T-cell (primary cell): ENCODE measurements around the gene RUNX1. TPM values are rescaled to one million over a fixed set of nuclear protein-coding genes. Genes with fewer than 3 reads are reported as not detected.
A peak's percentile ranks its signal among the peaks of the same experiment; 100 is the strongest.

Experiments
- ATAC-seq, 4 experiments: fragments of 200-7000 bp in 3 of 4; fragments of 150-1000 bp in 1 of 4; cut with Tn5 transposase; replicated peaks in 1 of 4; 1 replicate in 3 of 4; 2 replicates in 1 of 4; pipeline ENCODE4 v1.10.0; 2021; ENCODE audit warnings: moderate library complexity in 3 of 4, mild to moderate bottlenecking in 2 of 4, moderate number of reproducible peaks in 1 of 4
- CTCF ChIA-PET, 2 donors: fragments of 300-600 bp; sonication (Branson Sonifier 250); formaldehyde crosslinking; loops; one replicate each; lab custom pipeline; 2022; ENCODE audit warnings: antibody characterized with exemption in 2 of 2; lab: Charles Lee
- POLR2A ChIA-PET, 2 donors: fragments of 300-600 bp; sonication (Branson Sonifier 250); formaldehyde crosslinking; loops; one replicate each; lab custom pipeline; 2022; ENCODE audit warnings: antibody characterized with exemption in 2 of 2; lab: Charles Lee
- DNase-seq, 35 experiments: peaks; one replicate each; pipeline versions ENCODE4 v3.0.0 to v3.0.0-alpha.2; 2013 to 2023
- H3K27ac ChIP-seq: one replicate; pipeline ENCODE4 v1.5.1; 2013; ENCODE audit warnings: low read length
- H3K27me3 ChIP-seq, 2 experiments: replicated peaks in 1 of 2; 1 replicate in 1 of 2; 2 replicates in 1 of 2; pipeline versions ENCODE4 v1.6.1 to v1.7.0; 2013; ENCODE audit warnings: low read length in 1 of 2, mixed read lengths in 1 of 2; ENCODE audit not compliant: control insufficient read depth in 2 of 2, insufficient read depth in 2 of 2; ENCODE audit errors: extremely low read depth in 1 of 2
- H3K36me3 ChIP-seq, 2 donors: 1 replicate in 1 of 2; 2 replicates in 1 of 2; pipeline versions ENCODE4 v1.6.1 to v1.7.0; 2013; ENCODE audit warnings: low read length in 1 of 2; ENCODE audit not compliant: control insufficient read depth in 2 of 2, insufficient read depth in 1 of 2; ENCODE audit errors: extremely low read depth in 1 of 2
- H3K4me1 ChIP-seq, 2 experiments: 1 replicate in 1 of 2; 2 replicates in 1 of 2; pipeline versions ENCODE4 v1.6.1 to v1.7.0; 2013; ENCODE audit warnings: low read length in 2 of 2, mixed read lengths in 1 of 2; ENCODE audit not compliant: insufficient read depth in 2 of 2, control insufficient read depth in 1 of 2; ENCODE audit errors: extremely low read depth in 1 of 2
- H3K4me3 ChIP-seq, 2 donors: 1 replicate in 1 of 2; 2 replicates in 1 of 2; pipeline versions ENCODE4 v1.5.1 to v1.7.0; 2013; ENCODE audit warnings: mild to moderate bottlenecking in 2 of 2, low read length in 1 of 2, moderate library complexity in 1 of 2; ENCODE audit not compliant: control insufficient read depth in 1 of 2; ENCODE audit errors: extremely low read depth in 1 of 2
- H3K9me3 ChIP-seq: 2 replicates; pipeline ENCODE4 v1.7.0; 2013
- H3K27ac Mint-ChIP-seq, 2 donors: one replicate each; pipeline ENCODE4 v1.8.0; 2020 to 2021; ENCODE audit warnings: mild to moderate bottlenecking in 2 of 2, mixed read lengths in 2 of 2
- H3K27me3 Mint-ChIP-seq, 2 donors: one replicate each; pipeline ENCODE4 v1.8.0; 2021 to 2022; ENCODE audit warnings: mixed read lengths in 2 of 2
- H3K36me3 Mint-ChIP-seq: one replicate; pipeline ENCODE4 v1.8.0; 2021; ENCODE audit warnings: mixed read lengths
- H3K4me1 Mint-ChIP-seq, 3 donors: one replicate each; pipeline ENCODE4 v1.8.0; 2020 to 2022; ENCODE audit warnings: mixed read lengths in 3 of 3, mild to moderate bottlenecking in 1 of 3
- H3K4me3 Mint-ChIP-seq, 3 donors: one replicate each; pipeline ENCODE4 v1.8.0; 2020 to 2022; ENCODE audit warnings: mild to moderate bottlenecking in 3 of 3, mixed read lengths in 3 of 3, moderate library complexity in 3 of 3
- H3K9me3 Mint-ChIP-seq, 3 donors: one replicate each; pipeline ENCODE4 v1.8.0; 2020 to 2022; ENCODE audit warnings: mixed read lengths in 3 of 3
- WGBS: methylation state at CpG from one replicate; pipeline ENCODE4 v1.1.5; 2013; ENCODE audit warnings: missing lambda C conversion rate; ENCODE audit not compliant: insufficient coverage; 5-methylcytosine and 5-hydroxymethylcytosine counted together
- total RNA-seq, 35 experiments: library from RNA in 6 of 35; stranded (reverse) in 6 of 35; fragments of 120-200 nt in 1 of 35; gene quantifications; one replicate each; pipeline versions ENCODE4 v1.2.1 to v1.2.4 and lab custom pipeline; 2013 to 2026

RUNX1 gene
- total RNA-seq, 5 donors from 2014 or later (not counting 1 experiment from before 2014, with no cell fraction given) = 87.0 to 117 (median 104) TPM

GRCh38 chr21:34971656-34972055 is 77.4 kb downstream of the RUNX1 start:
- Histone ChIP-seq H3K4me3 (no peak overlapping the region), H3K27me3 (no peaks in the 10 kb centered on the region), H3K4me1 (peaks cover 60 to 79% of the 10 kb centered on the region in 2 experiments), H3K36me3 (peaks cover 0 to 14% of the 10 kb centered on the region in 2 donors), H3K27ac (no peak overlapping the region), H3K9me3 (no peaks in the 10 kb centered on the region)
- WGBS = no CpG with 5 or more reads among the region's 1 CpG
- Mint-ChIP-seq H3K36me3 (peaks cover 27% of the 10 kb centered on the region), H3K9me3 (no peaks in the 10 kb centered on the region), H3K27me3 (no peaks in the 10 kb centered on the region), H3K4me1 (peaks cover 94 to 97% (median 96%) of the 10 kb centered on the region in 3 donors), H3K4me3 (no peak overlapping the region), H3K27ac (peak overlapping the region; percentile 19 to 35)
- ChIA-PET POLR2A (interaction anchor here in 1 of 2 donors (0.7 kb wide), 1 partner anchor 119 kb away, joined by 3 read pairs; no protein-coding TSS in a partner anchor), CTCF (interaction anchor here in 1 of 2 donors (1.1 kb wide), 1 partner anchor 79 kb away, joined by 5 read pairs; no protein-coding TSS in a partner anchor)
- ATAC-seq = no peak
- no peak for DNase-seq

- POLR2A ChIA-PET = no interaction called here
- no peaks in the 10 kb centered on the region for H3K27me3 ChIP-seq
- Mint-ChIP-seq H3K9me3 (no peaks in the 10 kb centered on the region), H3K4me1 (peaks cover 94 to 97% (median 96%) of the 10 kb centered on the region in 3 donors), H3K27me3 (no peaks in the 10 kb centered on the region), H3K36me3 (peaks cover 29% of the 10 kb centered on the region), H3K4me3 (peak overlapping the region in 1 of 3 donors; percentile 75), H3K27ac (peak overlapping the region; percentile 91 to 95)
- no peak for DNase-seq
- peaks cover 0 to 18% of the 10 kb centered on the region in 2 donors for H3K36me3 ChIP-seq
- no peak overlapping the region for H3K27ac ChIP-seq
- H3K9me3 ChIP-seq = no peaks in the 10 kb centered on the region
- WGBS = no CpG with 5 or more reads among the region's 4 CpGs
- H3K4me3 ChIP-seq = no peak overlapping the region
- peaks cover 63 to 69% of the 10 kb centered on the region in 2 experiments for H3K4me1 ChIP-seq
- CTCF ChIA-PET = no interaction called here
- no peak for ATAC-seq
Observed at GRCh38 chr21:34970566-34970965, 78.5 kb downstream of the RUNX1 start.

- Mint-ChIP-seq H3K27ac (peak overlapping the region; percentile 91 to 95), H3K4me3 (peak overlapping the region in 1 of 3 donors; percentile 75), H3K27me3 (no peaks in the 10 kb centered on the region), H3K9me3 (no peaks in the 10 kb centered on the region), H3K4me1 (peaks cover 94 to 97% (median 96%) of the 10 kb centered on the region in 3 donors), H3K36me3 (peaks cover 30% of the 10 kb centered on the region)
- CTCF ChIA-PET = no interaction called here
- Histone ChIP-seq H3K4me3 (no peak overlapping the region), H3K27me3 (no peaks in the 10 kb centered on the region), H3K27ac (no peak overlapping the region), H3K4me1 (peaks cover 62 to 65% of the 10 kb centered on the region in 2 experiments), H3K36me3 (peaks cover 0 to 18% of the 10 kb centered on the region in 2 donors), H3K9me3 (no peaks in the 10 kb centered on the region)
- POLR2A ChIA-PET = interaction anchor here in 1 of 2 donors (0.6 kb wide), 1 partner anchor 42 kb away, joined by 6 read pairs; no protein-coding TSS in a partner anchor
- ATAC-seq = no peak
- DNase-seq = no peak
- no CpG with 5 or more reads among the region's 2 CpGs for WGBS
Observed at GRCh38 chr21:34970167-34970500, 79.0 kb downstream of the RUNX1 start.

DNA sequence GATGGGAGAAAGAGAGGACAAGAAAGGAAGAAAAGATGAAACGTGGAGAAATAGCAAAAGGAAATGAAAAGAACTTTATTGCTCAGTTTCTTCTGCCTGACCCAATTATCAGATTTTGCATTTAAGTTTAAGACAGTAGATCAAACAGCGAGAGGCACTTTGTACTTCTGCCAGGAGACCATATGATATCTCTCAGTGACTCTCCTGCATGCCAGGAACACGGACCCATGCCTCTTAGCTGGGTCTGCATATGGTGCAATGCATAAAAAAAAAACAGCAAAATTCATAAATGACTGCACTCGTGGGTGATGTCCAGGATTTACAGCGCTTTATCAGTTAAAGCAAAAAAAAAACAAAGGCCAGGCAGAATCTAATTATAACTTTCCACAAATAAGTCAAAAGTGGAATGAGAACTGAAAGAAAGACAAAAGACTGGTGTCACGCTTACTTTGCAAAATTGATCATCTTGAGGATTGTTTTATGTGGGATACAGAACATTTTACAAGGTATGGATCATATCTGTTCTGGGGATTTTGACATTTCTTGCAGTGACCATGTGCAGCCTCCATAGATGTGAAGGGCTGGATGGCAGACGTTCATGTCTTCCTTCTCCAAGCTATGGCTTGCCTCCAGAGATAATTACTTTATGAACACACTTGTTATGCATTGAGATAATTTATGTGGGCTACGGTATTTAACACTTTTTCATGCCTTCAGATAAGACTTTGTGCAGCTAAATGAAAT is 79.5 kb downstream of the RUNX1 start:
- peaks cover 94 to 97% (median 96%) of the 10 kb centered on the region in 3 donors for H3K4me1 Mint-ChIP-seq
- H3K9me3 ChIP-seq = no peaks in the 10 kb centered on the region
- H3K4me1 ChIP-seq = peaks cover 64% of the 10 kb centered on the region in 2 experiments
- 38% methylated on average over 2 of the region's 8 CpGs for WGBS
- POLR2A ChIA-PET = interaction anchor here in 1 of 2 donors (0.6 kb wide), 2 partner anchors 41 to 914 kb away, joined by 6 read pairs; no protein-coding TSS in a partner anchor
- no peak overlapping the region for H3K4me3 ChIP-seq
- H3K4me3 Mint-ChIP-seq = peak overlapping the region; percentile 60 to 75 (median 70)
- H3K36me3 Mint-ChIP-seq = peaks cover 35% of the 10 kb centered on the region
- peaks cover 0 to 18% of the 10 kb centered on the region in 2 donors for H3K36me3 ChIP-seq
- peak overlapping the region; percentile 91 to 95 for H3K27ac Mint-ChIP-seq
- CTCF ChIA-PET = no interaction called here
- H3K27me3 ChIP-seq = no peaks in the 10 kb centered on the region
- ATAC-seq (peak in 1 of 4 experiments; percentile 26), DNase-seq (no peak)
- H3K9me3 Mint-ChIP-seq = no peaks in the 10 kb centered on the region
- peak overlapping the region; percentile 11 for H3K27ac ChIP-seq
- no peaks in the 10 kb centered on the region for H3K27me3 Mint-ChIP-seq

- Mint-ChIP-seq H3K27ac (peak overlapping the region; percentile 91 to 95), H3K4me1 (peaks cover 93 to 96% (median 94%) of the 10 kb centered on the region in 3 donors), H3K4me3 (peak overlapping the region; percentile 60 to 75 (median 70)), H3K9me3 (no peaks in the 10 kb centered on the region), H3K27me3 (no peaks in the 10 kb centered on the region), H3K36me3 (peaks cover 38% of the 10 kb centered on the region)
- peaks cover 0 to 18% of the 10 kb centered on the region in 2 donors for H3K36me3 ChIP-seq
- ATAC-seq (peak; percentile 35 to 69 (median 58)), DNase-seq (peak in 2 of 35 experiments; percentile 12 to 40)
- CTCF ChIA-PET = interaction anchor here (0.9 to 1.6 kb wide), 2 partner anchors 9 to 22 kb away, joined by 3 to 4 read pairs; no protein-coding TSS in a partner anchor
- H3K4me1 ChIP-seq = peaks cover 61 to 63% of the 10 kb centered on the region in 2 experiments
- no peaks in the 10 kb centered on the region for H3K27me3 ChIP-seq
- no peaks in the 10 kb centered on the region for H3K9me3 ChIP-seq
- peak overlapping the region; percentile 11 for H3K27ac ChIP-seq
- POLR2A ChIA-PET = interaction anchor here (0.6 to 0.7 kb wide), 2 partner anchors 56 to 914 kb away, joined by 6 to 8 read pairs; no protein-coding TSS in a partner anchor
- no peak overlapping the region for H3K4me3 ChIP-seq
- WGBS = 50% methylated on average over 2 of the region's 13 CpGs
Observed at GRCh38 chr21:34968414-34969333, 80.4 kb downstream of the RUNX1 start.
